Uterus (tissue), 4 donors: Measurements from ENCODE around the gene OR6X1. TPM values are rescaled to one million over a fixed set of nuclear protein-coding genes. Genes with fewer than 3 reads are reported as not detected.

ENCODE experiments used
- DNase-seq, 2 donors: peaks; one replicate each; pipeline ENCODE4 v3.0.0-alpha.2; 2019 to 2020
- H3K27ac ChIP-seq, 2 donors: fragments of 200-600 bp; sonication (generic); 1 replicate in 1 of 2; 2 replicates in 1 of 2; pipeline ENCODE4 v1.5.1; 2016 to 2018
- H3K27me3 ChIP-seq, 2 donors: fragments of 200-600 bp; sonication (generic); one replicate each; pipeline ENCODE4 v1.5.1; 2018 to 2019; ENCODE audit warnings: control low read depth in 1 of 2
- H3K36me3 ChIP-seq, 2 donors: fragments of 200-600 bp; sonication (generic); one replicate each; pipeline ENCODE4 v1.5.1; 2019; ENCODE audit warnings: control low read depth in 1 of 2
- H3K4me1 ChIP-seq, 2 donors: fragments of 200-600 bp; sonication (generic); one replicate each; pipeline ENCODE4 v1.5.1; 2018 to 2019; ENCODE audit warnings: control low read depth in 1 of 2
- H3K4me3 ChIP-seq, 2 donors: fragments of 200-600 bp; sonication (generic); 1 replicate in 1 of 2; 2 replicates in 1 of 2; pipeline ENCODE4 v1.5.1; 2018 to 2019; ENCODE audit warnings: mild to moderate bottlenecking in 1 of 2
- H3K9me3 ChIP-seq, 2 donors: fragments of 200-600 bp; sonication (generic); one replicate each; pipeline ENCODE4 v1.5.1; 2019; ENCODE audit warnings: control low read depth in 1 of 2
- CTCF ChIP-seq, 4 experiments: fragments of 200-600 bp in 2 of 4; fragments of 450-650 bp in 2 of 4; sonication (generic) in 2 of 4; IDR thresholded peaks; one replicate each; pipeline ENCODE4 v1.5.1; 2016 to 2019; ENCODE audit warnings: antibody characterized with exemption in 4 of 4, mild to moderate bottlenecking in 2 of 4, moderate library complexity in 1 of 4
- POLR2A ChIP-seq, 2 donors: fragments of 450-650 bp; IDR thresholded peaks; one replicate each; pipeline ENCODE4 v1.6.1; 2016; ENCODE audit warnings: antibody characterized with exemption in 2 of 2, mild to moderate bottlenecking in 1 of 2, moderate library complexity in 1 of 2
- intact Hi-C: fragments of 100-400 bp; cut with DNase I; formaldehyde crosslinking; loops from one replicate; pipeline ENCODE4 v1.15.1; 2023; ENCODE audit warnings: low total_unique reads
- total RNA-seq, 4 donors: library from RNA; depleted of rRNA in 3 of 4; stranded (reverse); fragments of >200 nt in 3 of 4; gene quantifications; one replicate each; pipeline versions ENCODE4 v1.1.0 to v1.2.4, GENCODE V29; 2014 to 2023
- donor health status: DM: yes; HTN: yes; CAD: no.

OR6X1 gene
- total RNA-seq, 4 donors from 2014 or later: not detected

DNA sequence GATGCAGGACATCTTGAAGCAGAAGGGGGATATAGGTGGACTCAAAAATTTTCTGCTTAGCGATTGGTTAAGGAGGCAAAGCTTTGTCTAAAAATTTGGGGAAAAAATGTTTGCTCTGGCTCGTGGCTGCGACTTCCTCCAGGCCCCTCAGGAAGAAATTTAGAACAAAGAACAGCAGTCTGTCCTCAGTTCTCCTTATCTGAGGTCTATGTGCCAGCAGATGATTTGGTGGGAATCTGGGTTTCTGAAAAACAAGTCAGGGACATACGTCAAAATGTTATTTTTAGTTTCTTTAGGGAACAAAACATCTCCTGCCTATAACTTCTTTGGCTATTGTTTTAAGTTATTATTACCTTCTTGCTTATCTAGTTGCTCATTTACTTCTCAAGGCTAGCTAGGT lies 43.8 kb upstream of the OR6X1 start:
- Histone ChIP-seq H3K4me1 (no peaks in the 10 kb centered on the region), H3K4me3 (no peak overlapping the region), H3K9me3 (no peaks in the 10 kb centered on the region), H3K27me3 (no peaks in the 10 kb centered on the region), H3K27ac (no peak overlapping the region), H3K36me3 (no peaks in the 10 kb centered on the region)
- TF ChIP-seq CTCF (IDR thresholded peaks at IDR 0.05) (no peak), POLR2A (IDR thresholded peaks at IDR 0.05) (no peak)
- intact Hi-C loops: no loop called here
- DNase-seq: no peak

DNA sequence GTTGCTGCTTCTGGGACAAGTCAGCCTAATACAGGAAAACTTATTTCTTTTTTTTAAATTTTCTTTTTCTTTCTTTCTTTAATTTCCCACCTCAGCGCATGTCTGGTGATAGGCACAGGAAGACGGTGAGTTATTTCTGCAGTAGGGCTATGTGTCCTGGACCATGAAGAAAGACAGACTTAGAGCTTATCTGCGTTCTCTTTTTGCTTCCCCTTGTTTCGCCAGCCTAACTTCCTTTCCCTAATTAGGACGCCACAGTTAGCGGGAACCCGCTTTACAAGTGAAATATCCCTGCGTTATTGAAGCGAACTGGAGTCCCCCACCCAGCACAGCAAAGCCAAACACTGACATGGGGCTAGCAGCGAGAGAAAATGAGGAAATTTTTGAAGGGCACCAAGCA lies 43.2 kb upstream of the OR6X1 start:
- H3K27ac ChIP-seq: no peak overlapping the region
- no peak for DNase-seq
- no peak overlapping the region for H3K4me3 ChIP-seq
- no peaks in the 10 kb centered on the region for H3K27me3 ChIP-seq
- intact Hi-C loops: no loop called here
- H3K9me3 ChIP-seq: no peaks in the 10 kb centered on the region
- TF ChIP-seq CTCF (IDR thresholded peaks at IDR 0.05) (no peak), POLR2A (IDR thresholded peaks at IDR 0.05) (no peak)
- H3K36me3 ChIP-seq: no peaks in the 10 kb centered on the region
- H3K4me1 ChIP-seq: no peaks in the 10 kb centered on the region

DNA sequence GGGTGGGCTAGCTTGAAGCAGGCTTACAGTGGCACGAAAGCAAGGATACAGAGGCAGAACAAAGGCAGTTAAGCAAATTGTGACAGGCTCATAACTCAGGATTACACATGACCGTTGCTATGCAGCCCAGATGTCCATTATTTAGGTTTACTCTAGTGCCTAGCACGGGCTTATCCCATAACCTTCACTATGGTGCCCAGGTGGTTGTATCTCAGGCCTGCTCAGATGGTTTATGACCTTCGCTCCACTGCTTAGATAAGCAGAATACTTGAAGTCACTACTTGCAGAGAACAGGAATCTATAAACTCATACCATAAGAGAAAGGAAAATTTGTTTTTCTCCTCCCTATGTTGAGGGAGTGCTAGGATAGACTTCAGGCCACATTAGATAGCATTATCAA lies 42.8 kb upstream of the OR6X1 start:
- no peak overlapping the region for H3K27ac ChIP-seq
- no peaks in the 10 kb centered on the region for H3K4me1 ChIP-seq
- no peak for DNase-seq
- H3K27me3 ChIP-seq: no peaks in the 10 kb centered on the region
- H3K36me3 ChIP-seq: no peaks in the 10 kb centered on the region
- no peaks in the 10 kb centered on the region for H3K9me3 ChIP-seq
- no peak overlapping the region for H3K4me3 ChIP-seq
- intact Hi-C loops: no loop called here
- TF ChIP-seq POLR2A (IDR thresholded peaks at IDR 0.05) (no peak), CTCF (IDR thresholded peaks at IDR 0.05) (no peak)

GRCh38 chr11:123796226-123796625 lies 41.9 kb upstream of the OR6X1 start:
- TF ChIP-seq CTCF (IDR thresholded peaks at IDR 0.05) (no peak), POLR2A (IDR thresholded peaks at IDR 0.05) (no peak)
- Histone ChIP-seq H3K4me3 (no peak overlapping the region), H3K9me3 (no peaks in the 10 kb centered on the region), H3K27me3 (no peaks in the 10 kb centered on the region), H3K36me3 (no peaks in the 10 kb centered on the region), H3K27ac (no peak overlapping the region), H3K4me1 (no peaks in the 10 kb centered on the region)
- intact Hi-C loops: no loop called here
- no peak for DNase-seq

- TF ChIP-seq CTCF (IDR thresholded peaks at IDR 0.05): no peak
- no peak for TF ChIP-seq POLR2A (IDR thresholded peaks at IDR 0.05)
- Histone ChIP-seq H3K4me3 (no peak overlapping the region), H3K27me3 (no peaks in the 10 kb centered on the region), H3K27ac (no peak overlapping the region), H3K9me3 (no peaks in the 10 kb centered on the region), H3K4me1 (no peaks in the 10 kb centered on the region), H3K36me3 (no peaks in the 10 kb centered on the region)
- DNase-seq: no peak
- intact Hi-C loops: no loop called here
These were observed 29.2 kb upstream of the OR6X1 start for GRCh38 chr11:123783536-123783935.
